Measurements from ENCODE around the gene UBB. TPM values are rescaled to one million over a fixed set of nuclear protein-coding genes. Genes with fewer than 3 reads are reported as not detected.

UBB gene
- total RNA-seq, 1 experiment from 2014 or later: 2,044 TPM

DNA sequence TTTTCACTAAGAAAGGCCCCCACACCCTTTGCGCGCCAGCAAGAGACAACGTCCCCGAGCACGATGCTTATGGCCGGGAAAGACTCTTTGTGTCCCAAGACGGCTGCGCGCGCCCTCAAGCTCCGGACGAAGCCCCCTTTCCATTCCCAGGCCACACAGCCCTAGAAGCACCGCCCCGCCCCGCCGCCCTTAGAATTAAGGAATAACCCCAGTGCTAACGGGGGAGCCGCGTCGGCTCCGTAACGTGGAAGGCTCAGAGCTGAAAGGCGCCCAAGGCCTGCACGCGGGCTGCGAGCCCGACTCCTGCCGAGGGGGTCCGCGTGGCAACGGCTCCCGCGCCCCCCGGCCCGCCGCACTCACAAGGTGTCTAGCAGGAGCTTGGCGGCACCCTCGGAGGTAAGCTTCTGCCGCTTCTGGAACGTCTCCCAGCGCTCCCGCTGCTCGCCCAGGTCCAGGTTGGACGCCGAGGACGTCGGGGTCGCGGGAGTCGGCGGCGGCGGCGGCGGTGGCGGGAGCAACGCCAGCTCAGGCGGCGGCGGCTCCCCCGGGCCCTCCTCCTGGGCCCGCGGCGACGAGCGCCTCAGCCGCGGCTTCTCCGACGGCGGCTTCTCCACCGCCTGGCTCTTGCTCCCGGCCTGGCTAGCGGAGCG lies 28.1 kb upstream of the UBB start:
- Histone ChIP-seq H3K4me2 (peak overlapping the region; percentile 96), H3F3A (ENCODE audit: insufficient read depth, low read depth) (no peaks in the 10 kb centered on the region; the same call in 1 of the 2 replicates), H3K4me3 (peak overlapping the region; percentile 73), H3K36me3 (ENCODE audit: low read depth) (no peaks in the 10 kb centered on the region), H3K9me3 (ENCODE audit: insufficient read depth, low read depth) (no peaks in the 10 kb centered on the region), H3K4me1 (replicated peaks; ENCODE audit: insufficient read depth) (peaks cover 10% of the 10 kb centered on the region), H3K27ac (no peak overlapping the region), H4K20me1 (ENCODE audit: insufficient read depth) (no peaks in the 10 kb centered on the region), H3K27me3 (ENCODE audit: insufficient read depth, low read depth) (no peaks in the 10 kb centered on the region), H3K9me2 (ENCODE audit: insufficient read depth) (no peaks in the 10 kb centered on the region), H2AFZ (peak overlapping the region; percentile 82), H3K79me2 (ENCODE audit: low read depth) (peaks cover 13% of the 10 kb centered on the region)
- no TSS peak for BruUV-seq (replicated peaks)
- no peak for TF ChIP-seq EZH2 (IDR thresholded peaks at IDR 0.05; ENCODE audit: low read depth)
- TF ChIP-seq CTCF (conservative IDR thresholded peaks at IDR 0.05): no peak
- peak in 1 of 2 experiments; percentile 49 for DNase-seq
- intact Hi-C loops (cut with micrococcal nuclease; ENCODE audit: unreplicated experiment): loop anchor here (5.0 kb wide), 2 partner anchors 65 to 135 kb away; partner anchors contain the start of genes NCOR1 and PIGL
- ChIA-PET POLR2A (ENCODE audit: unreplicated experiment) (interaction anchor here (0.6 to 0.7 kb wide), 2 partner anchors 67 to 703 kb away, joined by 6 to 7 read pairs; no protein-coding TSS in a partner anchor), CTCF (interaction anchor here (0.6 to 1.0 kb wide), 4 partner anchors 11 to 122 kb away, joined by 4 to 8 read pairs (median 6); no protein-coding TSS in a partner anchor)

GRCh38 chr17:16353317-16354174 lies 27.3 kb upstream of the UBB start, which contains the start of gene CENPV:
Gene CENPV (minus strand): TSS chr17:16353469. CDS start chr17:16353436, 33 bp downstream.
- TF ChIP-seq EZH2 (IDR thresholded peaks at IDR 0.05; ENCODE audit: low read depth): no peak
- no peak for TF ChIP-seq CTCF (conservative IDR thresholded peaks at IDR 0.05)
- Histone ChIP-seq H4K20me1 (ENCODE audit: insufficient read depth) (no peaks in the 10 kb centered on the region), H2AFZ (peak within 1 kb of the TSS; percentile 82), H3K27me3 (ENCODE audit: insufficient read depth, low read depth) (no peaks in the 10 kb centered on the region), H3K36me3 (ENCODE audit: low read depth) (no peaks in the 10 kb centered on the region), H3K27ac (no peak within 1 kb of the TSS), H3K9me3 (ENCODE audit: insufficient read depth, low read depth) (no peaks in the 10 kb centered on the region), H3K4me2 (peak within 1 kb of the TSS; percentile 96), H3K79me2 (ENCODE audit: low read depth) (peaks cover 13% of the 10 kb centered on the region), H3F3A (ENCODE audit: insufficient read depth, low read depth) (no peaks in the 10 kb centered on the region; the same call in 1 of the 2 replicates), H3K4me3 (peak within 1 kb of the TSS; percentile 73), H3K4me1 (replicated peaks; ENCODE audit: insufficient read depth) (peaks cover 10% of the 10 kb centered on the region), H3K9me2 (ENCODE audit: insufficient read depth) (no peaks in the 10 kb centered on the region)
- ChIA-PET CTCF (interaction anchor here (0.6 to 1.0 kb wide), 3 partner anchors 10 to 93 kb away, joined by 4 to 8 read pairs (median 7); no protein-coding TSS in a partner anchor), POLR2A (ENCODE audit: unreplicated experiment) (interaction anchor here (0.6 to 0.7 kb wide), 2 partner anchors 67 to 704 kb away, joined by 6 to 7 read pairs; no protein-coding TSS in a partner anchor)
- BruUV-seq (replicated peaks): TSS peak; percentile 35
- intact Hi-C loops (cut with micrococcal nuclease; ENCODE audit: unreplicated experiment): loop anchor here (5.0 kb wide), 2 partner anchors 66 to 136 kb away; partner anchors contain the start of genes NCOR1 and PIGL
- no peak for DNase-seq

- Histone ChIP-seq H3K9me2 (ENCODE audit: insufficient read depth) (no peaks in the 10 kb centered on the region), H3K9me3 (ENCODE audit: insufficient read depth, low read depth) (no peaks in the 10 kb centered on the region), H3K27ac (no peak overlapping the region), H3K79me2 (ENCODE audit: low read depth) (peaks cover 13% of the 10 kb centered on the region), H3K4me3 (no peak overlapping the region), H3K27me3 (ENCODE audit: insufficient read depth, low read depth) (no peaks in the 10 kb centered on the region), H3K36me3 (ENCODE audit: low read depth) (no peaks in the 10 kb centered on the region), H3K4me1 (replicated peaks; ENCODE audit: insufficient read depth) (peaks cover 10% of the 10 kb centered on the region), H3K4me2 (no peak overlapping the region), H4K20me1 (ENCODE audit: insufficient read depth) (no peaks in the 10 kb centered on the region), H3F3A (ENCODE audit: insufficient read depth, low read depth) (no peaks in the 10 kb centered on the region; the same call in 1 of the 2 replicates), H2AFZ (no peak overlapping the region)
- TF ChIP-seq EZH2 (IDR thresholded peaks at IDR 0.05; ENCODE audit: low read depth): no peak
- TF ChIP-seq CTCF (conservative IDR thresholded peaks at IDR 0.05): no peak
- ChIA-PET CTCF (interaction anchor here (0.7 to 1.2 kb wide), 2 partner anchors 9 to 54 kb away, joined by 3 to 5 read pairs; no protein-coding TSS in a partner anchor), POLR2A (ENCODE audit: unreplicated experiment) (no interaction called here)
- intact Hi-C loops (cut with micrococcal nuclease; ENCODE audit: unreplicated experiment): loop anchor here (5.0 kb wide), 2 partner anchors 67 to 137 kb away; partner anchors contain the start of genes NCOR1 and PIGL
- no TSS peak for BruUV-seq (replicated peaks)
- DNase-seq: no peak
Observed at GRCh38 chr17:16354585-16354984, 26.3 kb upstream of the UBB start.
